D721Med (cell line): ENCODE results near the gene KANK4.

Experiments used
- DNase-seq: peaks from one replicate; pipeline ENCODE4 v3.0.0; 2011; ENCODE audit warnings: low spot score; ENCODE audit not compliant: insufficient read length
- FAIRE-seq: peaks from 2 replicates; lab custom pipeline; 2011; peaks lifted over from hg19 to GRCh38; lab: Jason Lieb, UNC
- TF ChIP-seq, protein P1 (sequence below): IDR thresholded peaks from 2 replicates; pipeline ENCODE4 v1.5.1; 2012; ENCODE audit warnings: mild to moderate bottlenecking, control low read depth; ENCODE audit not compliant: insufficient read depth; ENCODE audit errors: missing control alignments

The KANK4 gene

DNA sequence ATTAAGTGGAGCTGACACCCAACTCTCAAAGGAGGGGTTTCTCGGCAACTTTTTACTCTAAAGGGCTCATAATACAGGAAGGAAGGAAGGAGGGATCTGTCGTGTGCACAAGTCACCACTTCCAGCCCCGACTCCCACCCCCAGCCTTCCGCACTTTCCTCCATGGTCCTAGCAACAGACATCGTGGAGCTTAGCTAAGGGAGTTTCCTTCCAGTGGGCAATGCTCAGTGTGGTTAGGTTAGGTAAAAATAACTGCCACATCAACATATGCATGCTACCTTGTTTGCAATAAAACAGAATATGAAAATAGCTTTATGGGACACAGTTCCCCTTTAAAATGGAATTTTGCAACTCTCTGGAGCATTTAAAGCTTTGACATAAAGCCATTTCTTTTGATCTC lies 35.2 kb downstream of the KANK4 start:
- TF ChIP-seq, protein P1, sequence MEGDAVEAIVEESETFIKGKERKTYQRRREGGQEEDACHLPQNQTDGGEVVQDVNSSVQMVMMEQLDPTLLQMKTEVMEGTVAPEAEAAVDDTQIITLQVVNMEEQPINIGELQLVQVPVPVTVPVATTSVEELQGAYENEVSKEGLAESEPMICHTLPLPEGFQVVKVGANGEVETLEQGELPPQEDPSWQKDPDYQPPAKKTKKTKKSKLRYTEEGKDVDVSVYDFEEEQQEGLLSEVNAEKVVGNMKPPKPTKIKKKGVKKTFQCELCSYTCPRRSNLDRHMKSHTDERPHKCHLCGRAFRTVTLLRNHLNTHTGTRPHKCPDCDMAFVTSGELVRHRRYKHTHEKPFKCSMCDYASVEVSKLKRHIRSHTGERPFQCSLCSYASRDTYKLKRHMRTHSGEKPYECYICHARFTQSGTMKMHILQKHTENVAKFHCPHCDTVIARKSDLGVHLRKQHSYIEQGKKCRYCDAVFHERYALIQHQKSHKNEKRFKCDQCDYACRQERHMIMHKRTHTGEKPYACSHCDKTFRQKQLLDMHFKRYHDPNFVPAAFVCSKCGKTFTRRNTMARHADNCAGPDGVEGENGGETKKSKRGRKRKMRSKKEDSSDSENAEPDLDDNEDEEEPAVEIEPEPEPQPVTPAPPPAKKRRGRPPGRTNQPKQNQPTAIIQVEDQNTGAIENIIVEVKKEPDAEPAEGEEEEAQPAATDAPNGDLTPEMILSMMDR, result no peak
- DNase-seq (no peak), FAIRE-seq (no peak)

DNA sequence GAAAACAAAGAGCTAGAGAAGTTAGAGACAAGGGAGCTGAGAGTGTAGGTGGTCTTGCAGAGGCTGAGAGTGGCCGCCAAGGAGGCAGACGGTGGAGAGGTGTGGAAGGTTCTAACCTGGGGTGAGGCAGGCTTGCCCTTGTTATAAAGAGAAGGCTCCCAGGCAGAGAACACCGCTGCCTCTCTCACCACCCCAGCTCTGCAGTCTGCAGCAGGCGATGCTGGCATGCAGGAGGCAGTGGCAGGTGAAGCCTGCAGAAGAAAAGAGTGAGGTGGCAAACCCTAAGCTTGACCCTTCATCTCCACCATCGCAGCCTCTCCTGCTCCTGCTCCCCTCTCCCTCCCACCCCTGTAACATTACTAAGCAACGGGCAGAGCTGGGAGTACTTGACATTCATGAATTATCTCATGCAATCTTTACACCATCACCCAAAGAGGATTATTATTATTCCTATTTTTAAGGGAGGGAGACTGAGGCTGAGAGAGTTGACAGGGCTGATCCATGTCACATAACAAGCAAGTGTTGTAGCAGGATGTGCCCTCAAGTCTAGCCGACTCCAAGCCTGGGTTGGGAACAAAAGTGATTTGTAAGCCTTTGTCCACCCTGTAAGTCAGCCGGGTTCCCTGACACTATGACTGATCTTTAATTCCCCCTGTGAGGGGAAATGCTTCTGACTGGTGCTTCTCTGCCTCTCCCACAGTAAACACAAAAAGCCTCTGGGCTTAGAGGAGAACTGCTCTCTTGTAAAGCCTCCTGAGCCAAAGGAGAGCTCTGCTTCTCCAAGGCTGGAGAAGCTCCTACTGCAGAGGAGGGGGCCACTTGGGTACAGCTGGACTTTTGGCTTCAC lies 36.1 kb downstream of the KANK4 start:
- FAIRE-seq (no peak), DNase-seq (no peak)
- TF ChIP-seq, protein P1, result no peak

DNA sequence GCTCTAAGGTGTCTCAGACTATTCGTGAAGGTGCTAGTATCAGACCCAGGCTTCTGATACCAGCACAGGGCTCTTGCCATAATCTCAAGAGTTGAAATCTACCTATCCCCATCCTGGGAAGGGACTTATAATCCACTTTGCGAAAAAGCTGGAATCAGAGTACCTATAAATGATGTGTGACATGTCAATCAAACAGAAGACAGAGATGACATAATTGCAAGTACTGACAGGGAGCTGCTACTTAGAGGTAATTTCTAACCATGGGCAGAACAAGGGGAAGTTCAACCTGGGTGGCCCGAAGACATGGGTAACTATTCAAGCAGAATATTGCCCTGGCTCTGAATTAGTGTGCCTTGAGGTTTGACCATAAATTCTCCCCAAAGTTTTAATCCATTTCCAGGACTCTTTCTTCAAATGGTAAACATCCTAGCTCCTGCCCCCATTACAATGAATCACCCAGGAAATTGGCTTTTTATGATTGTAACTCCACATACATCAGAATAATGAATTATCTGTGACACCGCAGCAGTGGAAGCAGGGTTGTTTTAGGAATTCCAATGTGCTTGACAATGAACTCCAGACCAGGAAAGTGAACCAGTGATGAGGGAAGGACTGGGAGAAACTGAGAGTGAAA lies 37.2 kb downstream of the KANK4 start:
- TF ChIP-seq, protein P1, result no peak

DNA sequence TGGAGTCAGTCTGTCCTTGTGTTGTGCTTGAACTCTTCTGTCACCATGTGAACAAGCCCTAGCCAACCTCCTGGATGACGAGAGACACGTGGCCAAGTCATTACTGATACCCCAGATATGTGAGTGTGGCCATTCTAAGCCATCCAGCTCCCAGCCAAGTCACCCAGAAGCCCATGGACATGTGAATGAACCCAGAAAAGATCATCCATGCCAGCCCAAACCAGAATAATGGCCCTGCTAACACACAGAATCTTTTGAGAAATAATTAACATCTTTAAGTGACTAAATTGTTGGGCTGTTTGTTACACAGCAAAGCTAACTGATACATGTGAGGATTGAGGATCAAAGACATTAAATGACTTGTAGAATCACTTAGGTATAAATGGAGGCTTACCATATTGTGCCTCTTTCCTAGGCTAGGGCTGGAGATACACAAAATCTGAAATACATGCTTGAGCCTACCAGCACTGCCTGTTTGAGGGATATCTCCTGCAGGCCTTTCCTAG lies 38.2 kb downstream of the KANK4 start:
- no peak for FAIRE-seq

More for the DNA sequence above, 37.2 kb downstream of the KANK4 start:
- FAIRE-seq, result no peak
- DNase-seq, result no peak

DNA sequence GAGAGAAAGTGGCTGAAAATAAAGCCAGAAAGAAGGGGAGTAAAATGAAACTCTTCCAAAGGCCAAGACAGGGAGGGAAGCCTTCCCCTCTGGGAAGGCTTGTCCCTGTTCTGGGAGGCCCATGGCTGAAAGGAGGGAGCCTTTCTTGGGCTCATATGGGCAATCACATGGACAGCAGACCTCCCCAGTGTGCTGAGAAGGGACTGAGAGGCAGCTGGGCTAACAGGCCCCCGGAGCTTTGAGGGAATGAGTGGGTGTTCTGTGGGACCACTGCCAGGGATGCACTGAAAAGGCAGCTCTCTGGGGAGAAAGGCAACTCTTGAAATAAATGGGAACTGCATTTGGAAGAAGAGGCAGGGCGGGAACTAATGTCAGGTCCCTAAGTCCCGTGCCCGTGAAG lies 39.1 kb downstream of the KANK4 start:
- TF ChIP-seq, protein P1, result no peak
- DNase-seq, result no peak
- no peak for FAIRE-seq

More for the DNA sequence above, 38.2 kb downstream of the KANK4 start:
- TF ChIP-seq, protein P1, result no peak
- DNase-seq, result no peak

DNA sequence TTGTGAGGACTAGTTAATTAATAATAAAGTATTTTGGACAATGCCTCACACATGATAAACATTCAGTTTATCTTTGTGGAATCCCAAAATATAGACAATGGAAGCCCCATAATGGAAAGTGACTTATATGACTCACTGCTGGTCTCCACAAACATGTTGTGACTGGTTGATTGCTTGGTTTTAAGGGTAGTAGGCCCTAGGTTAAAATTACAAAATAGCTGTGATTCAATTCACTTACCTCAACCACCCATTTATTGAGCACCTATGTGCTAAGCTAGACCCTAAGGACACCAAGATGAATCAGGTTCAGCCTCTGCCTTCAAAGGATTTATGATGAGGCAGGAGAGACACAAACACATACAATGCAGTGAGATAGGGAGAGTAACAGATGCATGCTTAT lies 42.4 kb downstream of the KANK4 start:
- TF ChIP-seq, protein P1, result no peak
- DNase-seq, result no peak
- no peak for FAIRE-seq
